Transverse colon (tissue), 4 donors: ENCODE measurements around the gene PNMA8B.

Experiments used
- EP300 ChIP-seq: sonication (generic); formaldehyde crosslinking; IDR thresholded peaks from one replicate; pipeline ENCODE4 v1.6.1; 2017; ENCODE audit warnings: antibody characterized with exemption, low read depth
- POLR2A ChIP-seq: fragments of 450-650 bp; IDR thresholded peaks from one replicate; pipeline ENCODE4 v1.6.1; 2016; ENCODE audit warnings: antibody characterized with exemption, mild to moderate bottlenecking, moderate library complexity
- POLR2AphosphoS5 ChIP-seq, 3 donors: sonication (generic); formaldehyde crosslinking; IDR thresholded peaks; one replicate each; pipeline ENCODE4 v1.6.1; 2016; ENCODE audit warnings: antibody characterized with exemption in 3 of 3
- TF ChIP-seq, protein P1 (sequence below), 5 experiments: fragments of 200-600 bp in 3 of 5; fragments of 450-650 bp in 2 of 5; sonication (generic) in 3 of 5; IDR thresholded peaks; 1 replicate in 2 of 5; 2 replicates in 3 of 5; pipeline ENCODE4 v1.5.1; 2016 to 2017; ENCODE audit warnings: antibody characterized with exemption in 5 of 5, inconsistent platforms in 3 of 5, mild to moderate bottlenecking in 2 of 5, moderate library complexity in 1 of 5

- TF ChIP-seq, protein P1, sequence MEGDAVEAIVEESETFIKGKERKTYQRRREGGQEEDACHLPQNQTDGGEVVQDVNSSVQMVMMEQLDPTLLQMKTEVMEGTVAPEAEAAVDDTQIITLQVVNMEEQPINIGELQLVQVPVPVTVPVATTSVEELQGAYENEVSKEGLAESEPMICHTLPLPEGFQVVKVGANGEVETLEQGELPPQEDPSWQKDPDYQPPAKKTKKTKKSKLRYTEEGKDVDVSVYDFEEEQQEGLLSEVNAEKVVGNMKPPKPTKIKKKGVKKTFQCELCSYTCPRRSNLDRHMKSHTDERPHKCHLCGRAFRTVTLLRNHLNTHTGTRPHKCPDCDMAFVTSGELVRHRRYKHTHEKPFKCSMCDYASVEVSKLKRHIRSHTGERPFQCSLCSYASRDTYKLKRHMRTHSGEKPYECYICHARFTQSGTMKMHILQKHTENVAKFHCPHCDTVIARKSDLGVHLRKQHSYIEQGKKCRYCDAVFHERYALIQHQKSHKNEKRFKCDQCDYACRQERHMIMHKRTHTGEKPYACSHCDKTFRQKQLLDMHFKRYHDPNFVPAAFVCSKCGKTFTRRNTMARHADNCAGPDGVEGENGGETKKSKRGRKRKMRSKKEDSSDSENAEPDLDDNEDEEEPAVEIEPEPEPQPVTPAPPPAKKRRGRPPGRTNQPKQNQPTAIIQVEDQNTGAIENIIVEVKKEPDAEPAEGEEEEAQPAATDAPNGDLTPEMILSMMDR (IDR thresholded peaks at IDR 0.05), result no peak
- no peak for TF ChIP-seq EP300
- no peak for TF ChIP-seq POLR2A
- no peak for TF ChIP-seq POLR2AphosphoS5 (IDR thresholded peaks at IDR 0.05)
Measured at GRCh38 chr19:46481947-46482346, 13.7 kb downstream of the PNMA8B start.
